Neural crest cell (in vitro differentiated cells): Measurements from ENCODE around the gene PBX4. TPM values are rescaled to one million over a fixed set of nuclear protein-coding genes. Genes with fewer than 3 reads are reported as not detected.

Experiments
- DNase-seq: peaks from one replicate; pipeline ENCODE4 v3.0.0; 2021; ENCODE audit warnings: low read depth, mixed read lengths, low spot score
- H3K27ac Mint-ChIP-seq: one replicate; pipeline ENCODE4 v1.8.0; 2021; ENCODE audit warnings: mild to moderate bottlenecking, mixed read lengths; ENCODE audit not compliant: unreplicated experiment
- H3K27me3 Mint-ChIP-seq: 2 replicates; pipeline ENCODE4 v1.8.0; 2021; ENCODE audit warnings: low read depth, mild to moderate bottlenecking, mixed read lengths
- H3K36me3 Mint-ChIP-seq: 2 replicates; pipeline ENCODE4 v1.8.0; 2021; ENCODE audit warnings: low read depth, mild to moderate bottlenecking, mixed read lengths
- H3K4me1 Mint-ChIP-seq: 2 replicates; pipeline ENCODE4 v1.8.0; 2021; ENCODE audit warnings: mixed read lengths
- H3K4me3 Mint-ChIP-seq: one replicate; pipeline ENCODE4 v1.8.0; 2021; ENCODE audit warnings: mild to moderate bottlenecking, mixed read lengths
- H3K9me3 Mint-ChIP-seq: 2 replicates; pipeline ENCODE4 v1.8.0; 2021; ENCODE audit warnings: mixed read lengths
- total RNA-seq: library from RNA; stranded (reverse); gene quantifications from 2 replicates; pipeline ENCODE4 v1.2.1, GENCODE V29; 2021
- TF ChIP-seq, protein P1 (sequence below): fragments of 200-600 bp; sonication (generic); conservative IDR thresholded peaks from 2 replicates; pipeline ENCODE4 v1.5.0; 2021; ENCODE audit warnings: antibody characterized with exemption, mild to moderate bottlenecking

The PBX4 gene
- total RNA-seq, 1 donor from 2014 or later: 7.7 TPM

DNA sequence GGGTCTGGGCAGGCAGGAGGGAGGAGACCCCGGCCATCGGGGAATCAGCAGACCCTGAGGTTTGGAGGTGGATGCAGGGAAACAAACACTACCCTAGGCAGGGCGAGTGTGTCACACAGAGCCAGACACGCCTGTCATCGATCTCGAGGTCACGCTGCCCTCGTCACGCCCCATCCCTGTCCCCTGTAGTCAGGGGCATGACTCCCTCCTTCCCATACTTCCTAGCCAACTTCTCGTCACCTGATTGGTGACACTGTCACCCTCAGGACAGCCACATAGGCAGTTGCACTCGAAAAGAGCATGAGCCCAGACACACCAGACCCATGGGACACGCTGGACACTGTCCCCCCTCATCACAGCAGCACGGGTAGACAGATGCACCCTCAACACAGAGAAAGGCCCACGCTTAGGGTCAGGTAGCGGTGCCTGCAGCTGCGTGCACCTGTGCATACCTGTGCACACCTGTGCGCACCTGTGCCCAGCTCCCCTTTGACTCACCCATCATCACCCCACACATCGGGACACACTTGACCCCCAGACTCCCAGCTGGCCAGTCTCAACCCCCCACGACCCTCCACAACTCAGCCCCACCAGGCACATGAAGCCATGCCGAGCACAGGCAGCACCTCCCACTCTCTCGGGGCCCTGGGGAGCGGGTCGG is 68.6 kb downstream of the PBX4 start:
- DNase-seq: no peak
- H3K4me3 Mint-ChIP-seq: no peak overlapping the region
- TF ChIP-seq, protein P1, sequence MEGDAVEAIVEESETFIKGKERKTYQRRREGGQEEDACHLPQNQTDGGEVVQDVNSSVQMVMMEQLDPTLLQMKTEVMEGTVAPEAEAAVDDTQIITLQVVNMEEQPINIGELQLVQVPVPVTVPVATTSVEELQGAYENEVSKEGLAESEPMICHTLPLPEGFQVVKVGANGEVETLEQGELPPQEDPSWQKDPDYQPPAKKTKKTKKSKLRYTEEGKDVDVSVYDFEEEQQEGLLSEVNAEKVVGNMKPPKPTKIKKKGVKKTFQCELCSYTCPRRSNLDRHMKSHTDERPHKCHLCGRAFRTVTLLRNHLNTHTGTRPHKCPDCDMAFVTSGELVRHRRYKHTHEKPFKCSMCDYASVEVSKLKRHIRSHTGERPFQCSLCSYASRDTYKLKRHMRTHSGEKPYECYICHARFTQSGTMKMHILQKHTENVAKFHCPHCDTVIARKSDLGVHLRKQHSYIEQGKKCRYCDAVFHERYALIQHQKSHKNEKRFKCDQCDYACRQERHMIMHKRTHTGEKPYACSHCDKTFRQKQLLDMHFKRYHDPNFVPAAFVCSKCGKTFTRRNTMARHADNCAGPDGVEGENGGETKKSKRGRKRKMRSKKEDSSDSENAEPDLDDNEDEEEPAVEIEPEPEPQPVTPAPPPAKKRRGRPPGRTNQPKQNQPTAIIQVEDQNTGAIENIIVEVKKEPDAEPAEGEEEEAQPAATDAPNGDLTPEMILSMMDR: no peak
- no peaks in the 10 kb centered on the region for H3K36me3 Mint-ChIP-seq
- no peak overlapping the region for H3K27ac Mint-ChIP-seq
- no peaks in the 10 kb centered on the region for H3K27me3 Mint-ChIP-seq
- no peaks in the 10 kb centered on the region for H3K9me3 Mint-ChIP-seq
- H3K4me1 Mint-ChIP-seq: peaks cover 4% of the 10 kb centered on the region

DNA sequence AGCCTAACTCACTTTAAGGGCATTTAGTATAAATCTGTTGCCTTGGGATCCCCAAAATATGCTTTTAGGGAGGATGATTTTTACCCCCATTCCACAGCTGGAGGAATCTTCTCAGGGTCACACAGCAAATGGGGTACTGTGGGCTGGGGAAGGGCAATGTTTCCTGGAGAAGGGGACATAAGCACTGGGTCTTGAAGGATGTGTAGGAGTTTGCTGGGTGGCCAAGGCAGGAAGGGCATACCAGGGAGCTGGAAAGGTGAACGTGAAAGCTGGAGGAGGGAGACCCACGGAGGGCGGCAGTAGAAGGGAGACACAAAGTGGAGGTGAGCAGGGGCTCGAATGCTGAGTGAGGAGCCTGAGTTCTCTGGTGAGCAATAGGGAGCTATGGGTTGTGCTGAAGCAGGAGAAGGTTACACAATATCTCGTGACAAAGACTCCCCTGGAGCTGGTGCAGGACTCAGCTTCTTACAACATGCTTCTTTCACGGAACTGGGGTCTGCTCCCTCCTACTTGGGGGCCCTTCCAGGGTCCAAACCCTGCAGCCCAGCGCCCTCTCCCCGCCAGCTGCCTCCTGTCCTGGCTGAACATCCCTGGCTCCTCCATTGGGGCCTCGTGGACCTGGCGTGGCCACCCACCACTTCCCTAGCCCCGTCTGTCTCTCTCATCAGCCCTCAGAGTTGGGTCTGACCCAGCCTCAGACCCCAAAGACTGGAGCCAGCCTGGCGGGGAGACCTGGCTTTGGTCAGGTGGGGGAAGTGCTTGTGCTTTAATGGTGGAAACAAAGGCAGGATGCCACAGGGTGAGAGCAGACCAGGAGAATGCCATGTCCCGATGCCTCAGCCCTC is 69.3 kb downstream of the PBX4 start:
- Mint-ChIP-seq H3K4me3 (no peak overlapping the region), H3K9me3 (no peaks in the 10 kb centered on the region), H3K27me3 (no peaks in the 10 kb centered on the region), H3K27ac (peak overlapping the region; percentile 35), H3K4me1 (peaks cover 4% of the 10 kb centered on the region), H3K36me3 (no peaks in the 10 kb centered on the region)
- DNase-seq: no peak
- TF ChIP-seq, protein P1: no peak

GRCh38 chr19:19547674-19548336 is 70.7 kb downstream of the PBX4 start:
- Mint-ChIP-seq H3K36me3 (no peaks in the 10 kb centered on the region), H3K9me3 (no peaks in the 10 kb centered on the region), H3K27me3 (no peaks in the 10 kb centered on the region), H3K4me3 (no peak overlapping the region), H3K4me1 (peaks cover 4% of the 10 kb centered on the region), H3K27ac (no peak overlapping the region)
- DNase-seq: no peak
- TF ChIP-seq, protein P1: no peak

GRCh38 chr19:19546751-19547162 is 71.7 kb downstream of the PBX4 start:
- H3K36me3 Mint-ChIP-seq: no peaks in the 10 kb centered on the region
- H3K27ac Mint-ChIP-seq: no peak overlapping the region
- DNase-seq: no peak
- TF ChIP-seq, protein P1: no peak
- H3K27me3 Mint-ChIP-seq: no peaks in the 10 kb centered on the region
- peaks cover 4% of the 10 kb centered on the region for H3K4me1 Mint-ChIP-seq
- H3K9me3 Mint-ChIP-seq: no peaks in the 10 kb centered on the region
- H3K4me3 Mint-ChIP-seq: no peak overlapping the region

DNA sequence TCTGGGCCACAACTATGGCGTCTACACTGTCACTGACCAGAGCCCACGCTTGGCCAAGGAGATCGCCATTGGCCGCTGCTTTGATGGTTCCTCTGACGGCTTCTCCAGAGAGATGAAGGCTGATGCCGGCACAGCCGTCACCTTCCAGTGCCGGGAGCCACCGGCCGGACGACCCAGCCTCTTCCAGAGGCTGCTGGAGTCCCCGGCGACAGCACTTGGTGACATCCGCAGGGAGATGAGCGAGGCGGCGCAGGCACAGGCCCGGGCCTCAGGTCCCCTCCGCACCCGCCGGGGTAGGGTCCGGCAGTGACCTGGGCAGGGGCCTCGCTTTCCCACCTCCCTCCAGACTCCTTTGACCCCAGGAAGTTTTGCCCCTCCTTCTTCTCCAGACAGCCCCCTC is 72.8 kb downstream of the PBX4 start:
- DNase-seq: no peak
- H3K9me3 Mint-ChIP-seq: no peaks in the 10 kb centered on the region
- H3K27me3 Mint-ChIP-seq: no peaks in the 10 kb centered on the region
- H3K27ac Mint-ChIP-seq: no peak overlapping the region
- no peak overlapping the region for H3K4me3 Mint-ChIP-seq
- no peaks in the 10 kb centered on the region for H3K36me3 Mint-ChIP-seq
- H3K4me1 Mint-ChIP-seq: peaks cover 4% of the 10 kb centered on the region
- TF ChIP-seq, protein P1: no peak
